ENCODE data around the gene HOXD11.

HOXD11 gene

DNA sequence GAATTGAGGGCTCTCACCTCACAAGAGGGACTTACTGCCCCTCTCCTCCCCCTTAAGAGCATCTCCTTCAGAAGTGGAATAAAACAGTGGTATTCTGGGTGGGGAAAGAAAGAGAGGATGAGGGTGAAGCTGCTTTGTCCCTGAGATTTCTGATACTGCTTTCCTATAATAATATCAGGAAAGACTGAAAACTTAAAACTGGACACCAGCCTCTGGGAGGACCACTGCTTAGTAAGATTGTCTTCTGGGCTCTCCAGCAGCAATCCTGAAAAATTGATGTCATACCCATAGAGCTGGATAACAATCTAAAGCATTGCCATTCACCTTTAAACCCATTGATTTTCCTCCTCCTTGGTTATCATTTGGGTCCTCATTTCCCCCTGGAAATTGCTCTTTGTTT, 39.6 kb downstream of the HOXD11 start:
- no peaks in the 10 kb centered on the region for H3F3A ChIP-seq (ENCODE audit: insufficient read depth, low read length)
- no peaks in the 10 kb centered on the region for H4K20me1 ChIP-seq (ENCODE audit: insufficient read depth, low read length)
- H3K9me2 ChIP-seq (ENCODE audit: low read depth, low read length), result no peaks in the 10 kb centered on the region
- no peaks in the 10 kb centered on the region for H3K9me3 ChIP-seq (ENCODE audit: low read length)
- no peaks in the 10 kb centered on the region for H3K36me3 ChIP-seq (ENCODE audit: insufficient read depth, low read length)
- H3K27ac ChIP-seq (ENCODE audit: low read depth, low read length, poor library complexity, severe bottlenecking), result no peak overlapping the region
- H3K9ac ChIP-seq (ENCODE audit: low read length), result no peak overlapping the region
- TF ChIP-seq EZH2 (IDR thresholded peaks at IDR 0.05; ENCODE audit: borderline replicate concordance, low read length), result no peak
- TF ChIP-seq, protein P1, sequence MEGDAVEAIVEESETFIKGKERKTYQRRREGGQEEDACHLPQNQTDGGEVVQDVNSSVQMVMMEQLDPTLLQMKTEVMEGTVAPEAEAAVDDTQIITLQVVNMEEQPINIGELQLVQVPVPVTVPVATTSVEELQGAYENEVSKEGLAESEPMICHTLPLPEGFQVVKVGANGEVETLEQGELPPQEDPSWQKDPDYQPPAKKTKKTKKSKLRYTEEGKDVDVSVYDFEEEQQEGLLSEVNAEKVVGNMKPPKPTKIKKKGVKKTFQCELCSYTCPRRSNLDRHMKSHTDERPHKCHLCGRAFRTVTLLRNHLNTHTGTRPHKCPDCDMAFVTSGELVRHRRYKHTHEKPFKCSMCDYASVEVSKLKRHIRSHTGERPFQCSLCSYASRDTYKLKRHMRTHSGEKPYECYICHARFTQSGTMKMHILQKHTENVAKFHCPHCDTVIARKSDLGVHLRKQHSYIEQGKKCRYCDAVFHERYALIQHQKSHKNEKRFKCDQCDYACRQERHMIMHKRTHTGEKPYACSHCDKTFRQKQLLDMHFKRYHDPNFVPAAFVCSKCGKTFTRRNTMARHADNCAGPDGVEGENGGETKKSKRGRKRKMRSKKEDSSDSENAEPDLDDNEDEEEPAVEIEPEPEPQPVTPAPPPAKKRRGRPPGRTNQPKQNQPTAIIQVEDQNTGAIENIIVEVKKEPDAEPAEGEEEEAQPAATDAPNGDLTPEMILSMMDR (IDR thresholded peaks at IDR 0.05; ENCODE audit: low read length), result no peak
- H3K79me2 ChIP-seq (ENCODE audit: insufficient read depth, low read length), result no peaks in the 10 kb centered on the region
- 0 out of 2 replicates have a peak, but pooled peaks cover 3% of the 10 kb centered on the region for H3K27me3 ChIP-seq (ENCODE audit: insufficient read depth, low read length)
- no peak overlapping the region for H2AFZ ChIP-seq (ENCODE audit: low read length)
- H3K4me2 ChIP-seq (ENCODE audit: low read length), result no peak overlapping the region
- no peak overlapping the region for H3K4me3 ChIP-seq (ENCODE audit: low read depth, low read length, poor library complexity, severe bottlenecking)
- no peaks in the 10 kb centered on the region for H3K4me1 ChIP-seq (ENCODE audit: insufficient read depth, low read length, severe bottlenecking)

DNA sequence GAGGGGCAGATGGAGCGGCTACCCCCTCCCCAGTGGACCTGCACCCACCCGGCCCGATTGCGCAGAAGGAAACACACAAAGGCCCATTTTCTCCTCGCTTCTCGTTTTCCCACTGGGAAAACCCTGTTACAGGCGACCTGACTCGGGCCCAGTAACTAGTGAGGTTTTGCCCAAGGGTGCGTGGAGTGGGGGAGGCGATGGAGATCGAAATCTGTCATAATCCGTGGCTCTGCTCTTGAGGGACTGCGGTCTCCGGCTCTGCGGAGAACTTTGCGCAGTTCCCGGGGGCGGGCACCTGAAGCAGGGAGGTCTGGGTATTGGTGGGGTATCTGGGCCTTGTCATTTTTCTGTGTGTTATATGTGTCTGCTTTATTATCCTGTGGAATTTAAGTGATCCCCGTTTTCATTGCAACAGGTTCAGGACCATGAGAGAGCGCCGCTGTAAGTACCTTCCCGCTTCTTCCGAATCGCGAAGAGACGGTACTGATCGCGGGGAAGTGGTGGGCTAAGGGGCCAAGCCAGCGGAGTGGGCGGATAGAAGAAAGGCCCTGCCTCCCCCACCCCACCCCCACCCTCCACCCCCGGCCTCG, 40.2 kb downstream of the HOXD11 start:
- Histone ChIP-seq H3K9me3 (ENCODE audit: low read length) (no peaks in the 10 kb centered on the region), H3K27me3 (ENCODE audit: insufficient read depth, low read length) (0 out of 2 replicates have a peak, but pooled peaks cover 3% of the 10 kb centered on the region), H3K4me1 (ENCODE audit: insufficient read depth, low read length, severe bottlenecking) (no peaks in the 10 kb centered on the region), H3K4me2 (ENCODE audit: low read length) (no peak overlapping the region), H3K9ac (ENCODE audit: low read length) (no peak overlapping the region), H3K4me3 (ENCODE audit: low read depth, low read length, poor library complexity, severe bottlenecking) (no peak overlapping the region), H4K20me1 (ENCODE audit: insufficient read depth, low read length) (no peaks in the 10 kb centered on the region), H3K9me2 (ENCODE audit: low read depth, low read length) (no peaks in the 10 kb centered on the region), H3K36me3 (ENCODE audit: insufficient read depth, low read length) (no peaks in the 10 kb centered on the region), H3K79me2 (ENCODE audit: insufficient read depth, low read length) (no peaks in the 10 kb centered on the region), H3K27ac (ENCODE audit: low read depth, low read length, poor library complexity, severe bottlenecking) (no peak overlapping the region), H2AFZ (ENCODE audit: low read length) (no peak overlapping the region), H3F3A (ENCODE audit: insufficient read depth, low read length) (no peaks in the 10 kb centered on the region)
- TF ChIP-seq, protein P1 (IDR thresholded peaks at IDR 0.05; ENCODE audit: low read length), result no peak
- TF ChIP-seq EZH2 (IDR thresholded peaks at IDR 0.05; ENCODE audit: borderline replicate concordance, low read length), result no peak

DNA sequence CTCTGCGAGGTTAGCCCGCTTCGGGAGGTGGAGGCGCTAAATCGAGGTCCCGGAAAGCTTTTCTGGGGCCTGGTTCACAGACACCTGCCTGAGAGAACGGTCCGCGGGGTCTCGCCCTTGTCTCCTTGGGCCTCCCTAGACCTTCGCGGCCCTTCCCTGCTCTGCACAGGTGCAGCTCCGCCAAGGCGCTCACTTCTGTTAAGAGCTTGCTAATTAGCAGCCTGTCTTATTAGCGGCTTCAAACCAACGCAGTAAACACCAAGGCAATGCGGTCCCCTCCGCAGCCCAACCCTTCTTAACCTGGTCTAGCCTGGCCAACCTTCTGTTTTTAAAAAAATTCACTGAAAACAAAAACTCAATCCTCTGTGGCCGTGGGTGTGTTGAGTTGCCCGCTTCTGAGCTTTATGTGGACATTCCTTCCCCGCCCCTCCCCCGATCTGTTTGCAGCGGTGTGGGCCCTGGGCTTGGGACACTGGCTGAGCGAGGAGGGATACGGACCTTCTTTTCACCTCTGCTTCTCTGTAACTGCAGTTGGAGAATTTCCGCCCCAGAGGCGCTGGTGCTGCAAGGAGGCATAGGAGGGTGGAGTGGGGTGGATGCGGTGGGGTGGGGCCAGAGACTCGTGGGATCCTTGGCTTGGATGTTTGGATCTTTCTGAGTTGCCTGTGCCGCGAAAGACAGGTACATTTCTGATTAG, 40.9 kb downstream of the HOXD11 start:
- TF ChIP-seq, protein P1 (IDR thresholded peaks at IDR 0.05; ENCODE audit: low read length), result no peak
- TF ChIP-seq EZH2 (IDR thresholded peaks at IDR 0.05; ENCODE audit: borderline replicate concordance, low read length), result no peak
- Histone ChIP-seq H3K4me2 (ENCODE audit: low read length) (no peak overlapping the region), H3F3A (ENCODE audit: insufficient read depth, low read length) (no peaks in the 10 kb centered on the region), H3K9me2 (ENCODE audit: low read depth, low read length) (no peaks in the 10 kb centered on the region), H4K20me1 (ENCODE audit: insufficient read depth, low read length) (no peaks in the 10 kb centered on the region), H3K4me3 (ENCODE audit: low read depth, low read length, poor library complexity, severe bottlenecking) (no peak overlapping the region), H3K9ac (ENCODE audit: low read length) (no peak overlapping the region), H3K4me1 (ENCODE audit: insufficient read depth, low read length, severe bottlenecking) (no peaks in the 10 kb centered on the region), H2AFZ (ENCODE audit: low read length) (no peak overlapping the region), H3K27ac (ENCODE audit: low read depth, low read length, poor library complexity, severe bottlenecking) (no peak overlapping the region), H3K9me3 (ENCODE audit: low read length) (no peaks in the 10 kb centered on the region), H3K79me2 (ENCODE audit: insufficient read depth, low read length) (no peaks in the 10 kb centered on the region), H3K27me3 (ENCODE audit: insufficient read depth, low read length) (0 out of 2 replicates have a peak, but pooled peaks cover 3% of the 10 kb centered on the region), H3K36me3 (ENCODE audit: insufficient read depth, low read length) (no peaks in the 10 kb centered on the region)
